GM18870 (cell line): ENCODE measurements around the gene HOXB7.

Source experiments
- ATAC-seq: cut with Tn5 transposase; IDR thresholded peaks from one replicate; pipeline ENCODE4 v1.9.1; 2021; ENCODE audit warnings: moderate library complexity; ENCODE audit not compliant: unreplicated experiment

Gene HOXB7

GRCh38 chr17:48596000-48596734, 14.7 kb downstream of the HOXB7 start:
- no peak for ATAC-seq

GRCh38 chr17:48595278-48595999, 15.4 kb downstream of the HOXB7 start:
- ATAC-seq: no peak

- ATAC-seq: no peak
Observed at GRCh38 chr17:48594538-48595277, 16.1 kb downstream of the HOXB7 start.

- ATAC-seq: no peak
Observed at GRCh38 chr17:48593840-48594537, 16.8 kb downstream of the HOXB7 start.

GRCh38 chr17:48593126-48593829, 17.5 kb downstream of the HOXB7 start, which contains the start of gene HOXB5:
Gene HOXB5, minus strand, starts transcription at chr17:48593779. Its CDS starts 97 bp downstream, at chr17:48593682.
- no peak for ATAC-seq

- no peak for ATAC-seq
Observed at GRCh38 chr17:48592577-48592976, 18.2 kb downstream of the HOXB7 start.

GRCh38 chr17:48592057-48592514, 18.7 kb downstream of the HOXB7 start:
- no peak for ATAC-seq

- no peak for ATAC-seq
Observed at GRCh38 chr17:48591255-48592056, 19.4 kb downstream of the HOXB7 start.

- ATAC-seq: no peak
Observed at GRCh38 chr17:48590607-48591161, 20.1 kb downstream of the HOXB7 start.

- no peak for ATAC-seq
Observed at GRCh38 chr17:48589831-48590606, 20.8 kb downstream of the HOXB7 start, which contains the start of gene HOXB3. Gene HOXB3, minus strand, starts transcription at chr17:48590241. Its CDS starts 37,767 bp downstream, at chr17:48552474.

- no peak for ATAC-seq
Observed at GRCh38 chr17:48589060-48589830, 21.6 kb downstream of the HOXB7 start.

- no peak for ATAC-seq
Observed at GRCh38 chr17:48588528-48588927, 22.3 kb downstream of the HOXB7 start.

GRCh38 chr17:48588074-48588415, 22.8 kb downstream of the HOXB7 start:
- ATAC-seq: no peak

- no peak for ATAC-seq
Observed at GRCh38 chr17:48587276-48588073, 23.3 kb downstream of the HOXB7 start.

GRCh38 chr17:48586355-48587258, 24.2 kb downstream of the HOXB7 start:
- no peak for ATAC-seq

GRCh38 chr17:48584223-48584741, 26.5 kb downstream of the HOXB7 start:
- ATAC-seq: no peak
